ENCODE results near the gene PFDN2.

PFDN2 gene

GRCh38 chr1:161128591-161129420 lies 11.0 kb upstream of the PFDN2 start:
- no peak for DNase-seq (ENCODE audit: low read depth)
- H3K4me3 ChIP-seq (ENCODE audit: low read depth, low read length), result no peak overlapping the region
- TF ChIP-seq MYC (IDR thresholded peaks at IDR 0.05; ENCODE audit: low read depth, low read length) (no peak), MAX (IDR thresholded peaks at IDR 0.05; ENCODE audit: low read depth, low read length) (no peak), POLR2A (IDR thresholded peaks at IDR 0.05; ENCODE audit: extremely low read depth, insufficient read length) (no peak), CTCF (IDR thresholded peaks at IDR 0.05; ENCODE audit: low read depth, low read length) (no peak)

GRCh38 chr1:161127649-161128048 lies 9.8 kb upstream of the PFDN2 start:
- peak; percentile 68 for DNase-seq (ENCODE audit: low read depth)
- TF ChIP-seq MAX (IDR thresholded peaks at IDR 0.05; ENCODE audit: low read depth, low read length) (no peak), MYC (IDR thresholded peaks at IDR 0.05; ENCODE audit: low read depth, low read length) (no peak), POLR2A (IDR thresholded peaks at IDR 0.05; ENCODE audit: extremely low read depth, insufficient read length) (no peak), CTCF (IDR thresholded peaks at IDR 0.05; ENCODE audit: low read depth, low read length) (no peak)
- H3K4me3 ChIP-seq (ENCODE audit: low read depth, low read length), result peak overlapping the region; percentile 7

GRCh38 chr1:161122967-161123366 lies 5.1 kb upstream of the PFDN2 start:
- TF ChIP-seq CTCF (IDR thresholded peaks at IDR 0.05; ENCODE audit: low read depth, low read length), result no peak
- no peak for TF ChIP-seq MYC (IDR thresholded peaks at IDR 0.05; ENCODE audit: low read depth, low read length)
- TF ChIP-seq MAX (IDR thresholded peaks at IDR 0.05; ENCODE audit: low read depth, low read length), result no peak
- H3K4me3 ChIP-seq (ENCODE audit: low read depth, low read length), result no peak overlapping the region
- DNase-seq (ENCODE audit: low read depth), result no peak

GRCh38 chr1:161121834-161122233 lies 4.0 kb upstream of the PFDN2 start:
- no peak overlapping the region for H3K4me3 ChIP-seq (ENCODE audit: low read depth, low read length)
- TF ChIP-seq MAX (IDR thresholded peaks at IDR 0.05; ENCODE audit: low read depth, low read length), result no peak
- no peak for TF ChIP-seq MYC (IDR thresholded peaks at IDR 0.05; ENCODE audit: low read depth, low read length)
- TF ChIP-seq CTCF (IDR thresholded peaks at IDR 0.05; ENCODE audit: low read depth, low read length), result no peak
- TF ChIP-seq POLR2A (IDR thresholded peaks at IDR 0.05; ENCODE audit: extremely low read depth, insufficient read length), result no peak
- peak; percentile 22 for DNase-seq (ENCODE audit: low read depth)

GRCh38 chr1:161121042-161121650 lies 3.3 kb upstream of the PFDN2 start:
- no peak overlapping the region for H3K4me3 ChIP-seq (ENCODE audit: low read depth, low read length)
- no peak for DNase-seq (ENCODE audit: low read depth)
- TF ChIP-seq MYC (IDR thresholded peaks at IDR 0.05; ENCODE audit: low read depth, low read length) (no peak), MAX (IDR thresholded peaks at IDR 0.05; ENCODE audit: low read depth, low read length) (no peak), CTCF (IDR thresholded peaks at IDR 0.05; ENCODE audit: low read depth, low read length) (no peak), POLR2A (IDR thresholded peaks at IDR 0.05; ENCODE audit: extremely low read depth, insufficient read length) (no peak)
